HepG2 (cell line): ENCODE measurements around the gene NDOR1. TPM values are rescaled to one million over a fixed set of nuclear protein-coding genes. Genes with fewer than 3 reads are reported as not detected.

Source experiments
- ARNT2 ChIP-seq: sonication (generic); formaldehyde crosslinking; IDR thresholded peaks from 2 replicates; pipeline ENCODE4 v1.8.0; 2022; ENCODE audit warnings: mild to moderate bottlenecking, low read depth, missing genetic modification reagents, moderate library complexity
- BCL3 ChIP-seq: sonication (generic); formaldehyde crosslinking; IDR thresholded peaks from 2 replicates; pipeline ENCODE4 v1.5.1; 2020; ENCODE audit warnings: mild to moderate bottlenecking, missing genetic modification reagents, moderate library complexity
- CREBL2 ChIP-seq: sonication (generic); formaldehyde crosslinking; IDR thresholded peaks from 2 replicates; pipeline ENCODE4 v1.8.1; 2023; ENCODE audit warnings: missing genetic modification reagents, mild to moderate bottlenecking, borderline replicate concordance
- ERF ChIP-seq: IDR thresholded peaks from 2 replicates; pipeline ENCODE4 v1.6.1; 2018; ENCODE audit warnings: missing biosample characterization, missing genetic modification reagents
- HNRNPH1 ChIP-seq: fragments of 200-400 bp; formaldehyde crosslinking; optimal IDR thresholded peaks from 2 replicates; pipeline ENCODE3; 2017; ENCODE audit warnings: mild to moderate bottlenecking, low read depth, low read length
- NFATC3 ChIP-seq: sonication (generic); formaldehyde crosslinking; IDR thresholded peaks from 2 replicates; pipeline ENCODE4 v1.5.1; 2020; ENCODE audit warnings: mild to moderate bottlenecking, missing genetic modification reagents
- NR1H2 ChIP-seq: sonication (generic); formaldehyde crosslinking; IDR thresholded peaks from 2 replicates; pipeline ENCODE4 v1.8.1; 2022; ENCODE audit warnings: low read depth, missing genetic modification reagents, borderline replicate concordance
- NR3C1 ChIP-seq: sonication (generic); formaldehyde crosslinking; IDR thresholded peaks from 2 replicates; pipeline ENCODE4 v1.4.0; 2020; ENCODE audit warnings: missing genetic modification reagents
- RXRB ChIP-seq: IDR thresholded peaks from 2 replicates; pipeline ENCODE4 v1.6.1; 2016; ENCODE audit warnings: borderline replicate concordance, missing genetic modification reagents, missing compliant biosample characterization
- SCMH1 ChIP-seq: sonication (generic); formaldehyde crosslinking; IDR thresholded peaks from 2 replicates; pipeline ENCODE4 v1.9.0; 2021; ENCODE audit warnings: missing genetic modification reagents, mild to moderate bottlenecking, borderline replicate concordance
- SMAD9 ChIP-seq: sonication (generic); formaldehyde crosslinking; IDR thresholded peaks from 2 replicates; pipeline ENCODE4 v1.5.1; 2020; ENCODE audit warnings: mild to moderate bottlenecking, missing genetic modification reagents
- SP2 ChIP-seq: sonication (generic); formaldehyde crosslinking; IDR thresholded peaks from 2 replicates; pipeline ENCODE4 v1.5.1; 2020; ENCODE audit warnings: mild to moderate bottlenecking, missing genetic modification reagents
- SUZ12 ChIP-seq: fragments of 150-350 bp; IDR thresholded peaks from 2 replicates; pipeline ENCODE4 v1.6.1; 2014; ENCODE audit warnings: low read depth, low read length
- TBL1XR1 ChIP-seq: fragments of 150-350 bp; IDR thresholded peaks from 2 replicates; pipeline ENCODE4 v1.6.1; 2014; ENCODE audit warnings: borderline replicate concordance, low read length; ENCODE audit not compliant: partially characterized antibody
- ZFP91 ChIP-seq: sonication (generic); formaldehyde crosslinking; IDR thresholded peaks from 2 replicates; pipeline ENCODE4 v1.9.0; 2022; ENCODE audit warnings: missing genetic modification reagents, mild to moderate bottlenecking, borderline replicate concordance
- ZMYM4 ChIP-seq: sonication (generic); formaldehyde crosslinking; IDR thresholded peaks from 2 replicates; pipeline ENCODE4 v1.8.1; 2023; ENCODE audit warnings: mild to moderate bottlenecking, missing genetic modification reagents
- ZNF180 ChIP-seq: sonication (generic); formaldehyde crosslinking; IDR thresholded peaks from 2 replicates; pipeline ENCODE4 v1.4.0; 2020; ENCODE audit warnings: low read depth, missing genetic modification reagents, borderline replicate concordance
- ZNF501 ChIP-seq: sonication (generic); formaldehyde crosslinking; IDR thresholded peaks from 2 replicates; pipeline ENCODE4 v1.5.1; 2020; ENCODE audit warnings: mild to moderate bottlenecking, moderate library complexity, missing genetic modification reagents
- ZNF546 ChIP-seq: sonication (generic); formaldehyde crosslinking; conservative IDR thresholded peaks from 2 replicates; pipeline ENCODE4 v1.8.1; 2023; ENCODE audit warnings: mild to moderate bottlenecking, missing genetic modification reagents
- polyA plus RNA-seq, 8 experiments: library from polyadenylated mRNA; depleted of rRNA in 3 of 8; stranded (reverse) in 7 of 8; unstranded in 1 of 8; fragments of >200 nt; fragmentation: Illumina TruSeq in 4 of 8; extraction: Trizol in 4 of 8; gene quantifications; 2 replicates each; pipeline versions ENCODE4 v1.2.1 to v1.2.3, GENCODE V29; 2011 to 2016; ENCODE audit warnings: low read depth in 4 of 8, missing spikeins in 1 of 8, mixed read lengths in 1 of 8; ENCODE audit not compliant: insufficient read depth in 1 of 8
- total RNA-seq, 5 experiments: library from RNA; depleted of rRNA; stranded (reverse); fragments of >200 nt; fragmentation: Illumina TruSeq; extraction: Trizol; gene quantifications; 2 replicates each; pipeline ENCODE4 v1.2.3, GENCODE V29; 2016; ENCODE audit warnings: low read depth in 1 of 5
- TF ChIP-seq, protein P1 (sequence below): conservative IDR thresholded peaks from 2 replicates; pipeline ENCODE4 v1.6.1; 2018; ENCODE audit warnings: missing genetic modification reagents
- TF ChIP-seq, protein P2 (sequence below): sonication (generic); formaldehyde crosslinking; IDR thresholded peaks from 2 replicates; pipeline ENCODE4 v1.9.0; 2021; ENCODE audit warnings: missing genetic modification reagents, mild to moderate bottlenecking, borderline replicate concordance
- TF ChIP-seq, protein P3 (sequence below): sonication (generic); formaldehyde crosslinking; IDR thresholded peaks from 2 replicates; pipeline ENCODE4 v1.4.0; 2020; ENCODE audit warnings: mild to moderate bottlenecking, low read depth, missing genetic modification reagents

NDOR1 gene
- total and polyA plus RNA-seq, 2 of the 13 experiments (the other 11 are each of a cell fraction or from before 2014, with no cell fraction given), result 3.6 to 8.7 TPM

- TF ChIP-seq BCL3 (CRISPR knock-in tag) (0 out of 2 replicates have a peak, but pooled peaks have one; percentile 39), ZNF180 (CRISPR knock-in tag) (no peak), ZFP91 (peak; percentile 83; the same call in 1 of the 2 replicates), HNRNPH1 (no peak), ERF (CRISPR knock-in tag) (no peak; the same call in 1 of the 2 replicates), NR3C1 (no peak), ZNF546 (CRISPR knock-in tag) (0 out of 2 replicates have a peak, but pooled peaks have one; percentile 26), NR1H2 (CRISPR knock-in tag) (no peak; the same call in 1 of the 2 replicates), ARNT2 (CRISPR knock-in tag) (peak; percentile 73; the same call in 1 of the 2 replicates), SP2 (CRISPR knock-in tag) (no peak), ZNF501 (CRISPR knock-in tag) (no peak), SMAD9 (CRISPR knock-in tag) (no peak), CREBL2 (CRISPR knock-in tag) (no peak), ZMYM4 (CRISPR knock-in tag) (peak; percentile 62), TBL1XR1 (no peak), RXRB (CRISPR knock-in tag) (peak; percentile 57), SUZ12 (no peak), NFATC3 (CRISPR knock-in tag) (0 out of 2 replicates have a peak, but pooled peaks have one; percentile 26), SCMH1 (CRISPR knock-in tag) (no peak)
- TF ChIP-seq, protein P1, sequence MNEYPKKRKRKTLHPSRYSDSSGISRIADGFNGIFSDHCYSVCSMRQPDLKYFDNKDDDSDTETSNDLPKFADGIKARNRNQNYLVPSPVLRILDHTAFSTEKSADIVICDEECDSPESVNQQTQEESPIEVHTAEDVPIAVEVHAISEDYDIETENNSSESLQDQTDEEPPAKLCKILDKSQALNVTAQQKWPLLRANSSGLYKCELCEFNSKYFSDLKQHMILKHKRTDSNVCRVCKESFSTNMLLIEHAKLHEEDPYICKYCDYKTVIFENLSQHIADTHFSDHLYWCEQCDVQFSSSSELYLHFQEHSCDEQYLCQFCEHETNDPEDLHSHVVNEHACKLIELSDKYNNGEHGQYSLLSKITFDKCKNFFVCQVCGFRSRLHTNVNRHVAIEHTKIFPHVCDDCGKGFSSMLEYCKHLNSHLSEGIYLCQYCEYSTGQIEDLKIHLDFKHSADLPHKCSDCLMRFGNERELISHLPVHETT, result peak; percentile 97
- TF ChIP-seq, protein P2, sequence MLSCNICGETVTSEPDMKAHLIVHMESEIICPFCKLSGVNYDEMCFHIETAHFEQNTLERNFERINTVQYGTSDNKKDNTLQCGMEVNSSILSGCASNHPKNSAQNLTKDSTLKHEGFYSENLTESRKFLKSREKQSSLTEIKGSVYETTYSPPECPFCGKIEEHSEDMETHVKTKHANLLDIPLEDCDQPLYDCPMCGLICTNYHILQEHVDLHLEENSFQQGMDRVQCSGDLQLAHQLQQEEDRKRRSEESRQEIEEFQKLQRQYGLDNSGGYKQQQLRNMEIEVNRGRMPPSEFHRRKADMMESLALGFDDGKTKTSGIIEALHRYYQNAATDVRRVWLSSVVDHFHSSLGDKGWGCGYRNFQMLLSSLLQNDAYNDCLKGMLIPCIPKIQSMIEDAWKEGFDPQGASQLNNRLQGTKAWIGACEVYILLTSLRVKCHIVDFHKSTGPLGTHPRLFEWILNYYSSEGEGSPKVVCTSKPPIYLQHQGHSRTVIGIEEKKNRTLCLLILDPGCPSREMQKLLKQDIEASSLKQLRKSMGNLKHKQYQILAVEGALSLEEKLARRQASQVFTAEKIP (CRISPR knock-in tag), result no peak
- TF ChIP-seq, protein P3, sequence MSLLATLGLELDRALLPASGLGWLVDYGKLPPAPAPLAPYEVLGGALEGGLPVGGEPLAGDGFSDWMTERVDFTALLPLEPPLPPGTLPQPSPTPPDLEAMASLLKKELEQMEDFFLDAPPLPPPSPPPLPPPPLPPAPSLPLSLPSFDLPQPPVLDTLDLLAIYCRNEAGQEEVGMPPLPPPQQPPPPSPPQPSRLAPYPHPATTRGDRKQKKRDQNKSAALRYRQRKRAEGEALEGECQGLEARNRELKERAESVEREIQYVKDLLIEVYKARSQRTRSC, result no peak
Measured at GRCh38 chr9:137240318-137240840, 34.9 kb downstream of the NDOR1 start (continued).
